ENCODE measurements around the gene PSMB8.
A peak's percentile ranks its signal among the peaks of the same experiment; 100 is the strongest.
"Not testable (repeated sequence)": the region's sequence is repeated elsewhere in the genome, so short reads cannot be mapped to it uniquely, and the experiment has no call there.

PSMB8 gene

DNA sequence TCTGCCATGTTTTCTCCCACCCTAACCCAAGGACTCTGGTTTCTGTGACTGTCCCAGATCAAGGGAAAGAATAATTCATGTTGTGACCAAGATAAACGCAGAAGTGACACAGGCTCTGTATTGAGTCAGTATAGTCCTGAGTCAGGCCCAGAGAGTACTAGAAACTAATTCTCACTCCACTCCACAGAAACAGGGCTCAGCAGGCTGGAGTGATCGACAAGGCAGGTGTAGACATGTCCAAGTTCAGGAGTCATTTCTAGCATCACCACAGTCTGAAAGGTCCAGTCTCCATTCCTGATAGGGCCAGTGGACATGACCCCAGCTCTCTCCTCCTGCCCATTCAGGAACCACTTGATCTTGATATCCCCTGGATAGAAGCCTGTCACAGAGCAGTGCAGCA is 29.7 kb downstream of the PSMB8 start:
- no peaks in the 10 kb centered on the region for H3K4me1 ChIP-seq (ENCODE audit: insufficient read depth, low read length)
- no peak overlapping the region for H3K9ac ChIP-seq (ENCODE audit: low read depth, low read length)
- H3K36me3 ChIP-seq (ENCODE audit: insufficient read depth, low read length), result no peaks in the 10 kb centered on the region

DNA sequence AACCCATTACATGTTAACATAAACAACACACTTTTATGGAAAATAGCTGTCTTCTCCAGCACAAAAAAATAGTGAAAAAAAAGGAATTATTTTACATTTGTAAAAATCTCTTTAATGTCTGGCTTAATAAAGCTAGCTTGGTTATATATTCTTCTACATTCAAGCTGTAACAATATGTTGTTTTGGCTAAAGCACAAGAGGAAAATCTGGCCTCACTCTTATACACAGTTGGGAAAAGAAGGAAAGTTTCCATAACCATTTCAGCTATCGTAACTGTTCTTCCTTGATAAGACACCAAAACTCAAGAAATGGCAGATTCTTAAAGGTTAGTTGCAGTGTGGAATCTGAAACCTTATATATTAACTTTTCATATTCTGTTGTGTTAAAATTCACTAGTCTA is 34.7 kb downstream of the PSMB8 start:
- Histone ChIP-seq H3K4me1 (ENCODE audit: insufficient read depth, low read length) (no peaks in the 10 kb centered on the region), H3K36me3 (ENCODE audit: insufficient read depth, low read length) (no peaks in the 10 kb centered on the region), H3K9me3 (ENCODE audit: control insufficient read depth, insufficient read depth, low read length) (no peaks in the 10 kb centered on the region), H3K9ac (ENCODE audit: low read depth, low read length) (no peak overlapping the region)

More for the DNA sequence above, 29.7 kb downstream of the PSMB8 start:
- no peaks in the 10 kb centered on the region for H3K9me3 ChIP-seq (ENCODE audit: control insufficient read depth, insufficient read depth, low read length)

DNA sequence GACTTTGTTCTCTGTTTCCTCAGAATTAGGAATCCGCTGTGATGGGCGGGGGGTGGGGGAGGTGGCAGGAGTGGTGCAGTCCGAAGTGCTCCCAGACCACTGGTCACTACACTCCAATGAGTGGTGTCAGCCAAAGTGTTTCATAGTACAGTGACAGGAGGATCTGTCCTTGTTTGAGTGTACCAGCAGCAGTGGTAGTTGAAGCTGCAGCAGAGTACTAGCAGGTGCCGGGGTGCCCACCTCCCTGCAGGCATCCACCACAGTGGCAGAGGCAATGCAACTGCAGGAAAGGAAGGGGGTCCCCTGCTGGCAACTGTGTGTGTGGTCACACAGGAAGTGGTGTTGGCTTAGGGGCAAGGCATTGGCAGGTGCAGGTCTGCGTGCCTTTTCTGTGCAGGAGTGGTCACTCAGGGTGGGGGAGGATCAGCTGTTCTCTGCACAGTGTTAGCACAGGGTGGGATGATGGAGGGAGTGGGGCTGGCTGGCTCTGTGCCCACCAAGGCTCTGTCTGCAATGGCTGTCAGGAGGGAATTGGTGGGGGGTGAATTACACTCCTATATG is 36.7 kb downstream of the PSMB8 start:
- no peaks in the 10 kb centered on the region for H3K4me1 ChIP-seq (ENCODE audit: insufficient read depth, low read length)
- no peak overlapping the region for H3K9ac ChIP-seq (ENCODE audit: low read depth, low read length)
- H3K36me3 ChIP-seq (ENCODE audit: insufficient read depth, low read length), result no peaks in the 10 kb centered on the region
- no peaks in the 10 kb centered on the region for H3K9me3 ChIP-seq (ENCODE audit: control insufficient read depth, insufficient read depth, low read length)

DNA sequence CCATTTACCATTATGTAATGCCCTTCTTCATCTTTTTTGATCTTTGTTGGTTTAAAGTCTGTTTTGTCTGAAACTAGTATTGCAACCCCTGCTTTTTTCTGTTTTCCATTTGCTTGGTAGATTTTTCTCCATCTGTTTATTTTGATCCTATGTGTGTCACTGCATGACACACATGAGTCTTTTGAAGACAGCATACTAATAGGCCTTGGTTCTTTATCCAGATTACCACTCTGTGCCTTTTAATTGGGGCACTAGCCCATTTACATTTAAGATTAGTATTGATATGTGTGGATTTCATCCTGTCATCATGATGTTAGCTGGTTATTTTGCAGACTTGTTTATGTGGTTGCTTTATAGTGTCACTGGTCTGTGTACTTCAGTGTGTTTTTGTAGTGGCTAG is 38.4 kb downstream of the PSMB8 start:
- H3K9ac ChIP-seq (ENCODE audit: low read depth, low read length); H3K36me3 ChIP-seq (ENCODE audit: insufficient read depth, low read length); H3K4me1 ChIP-seq (ENCODE audit: insufficient read depth, low read length); H3K9me3 ChIP-seq (ENCODE audit: control insufficient read depth, insufficient read depth, low read length): not testable (repeated sequence)

DNA sequence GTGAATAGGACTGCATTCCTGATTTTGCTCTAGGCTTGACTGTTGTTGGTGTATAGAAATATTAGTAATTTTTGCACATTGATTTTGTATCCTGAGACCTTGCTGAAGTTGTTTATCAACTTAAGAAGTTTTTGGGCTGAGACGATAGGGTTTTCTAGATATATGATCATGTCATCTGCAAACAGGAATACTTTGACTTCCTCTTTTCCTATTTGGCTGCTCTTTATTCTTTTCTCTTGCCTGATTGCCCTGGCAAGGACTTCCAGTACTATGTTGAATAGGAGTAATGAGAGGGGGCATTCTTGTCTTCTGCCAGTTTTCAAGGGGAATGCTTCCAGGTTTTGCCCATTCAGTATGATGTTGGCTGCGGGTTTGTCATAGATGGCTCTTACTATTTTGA is 40.4 kb downstream of the PSMB8 start:
- Histone ChIP-seq H3K9ac (ENCODE audit: low read depth, low read length) (no peak overlapping the region), H3K4me1 (ENCODE audit: insufficient read depth, low read length) (no peaks in the 10 kb centered on the region), H3K9me3 (ENCODE audit: control insufficient read depth, insufficient read depth, low read length) (no peaks in the 10 kb centered on the region; the same call in 1 of the 2 replicates), H3K36me3 (ENCODE audit: insufficient read depth, low read length) (no peaks in the 10 kb centered on the region)

DNA sequence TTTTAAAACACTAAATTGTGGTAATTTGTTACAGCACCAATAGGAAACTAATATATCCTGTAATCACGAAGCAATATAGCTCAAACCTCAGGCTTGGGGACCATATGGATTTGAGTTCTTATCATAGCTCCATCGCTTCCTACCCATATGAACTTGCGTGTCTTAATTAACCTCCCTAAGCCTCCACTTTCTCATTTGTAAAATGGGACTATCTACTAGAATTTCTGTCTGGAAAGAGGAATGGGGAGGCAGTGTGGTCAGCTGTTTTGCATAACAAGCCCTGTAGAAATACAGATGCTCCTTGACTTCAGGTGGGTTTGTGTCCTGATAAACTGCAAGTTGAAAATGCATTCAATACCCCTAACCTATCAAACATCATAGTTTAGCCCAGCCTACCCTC is 44.1 kb downstream of the PSMB8 start:
- no peaks in the 10 kb centered on the region; the same call in 1 of the 2 replicates for H3K9me3 ChIP-seq (ENCODE audit: control insufficient read depth, insufficient read depth, low read length)
- no peaks in the 10 kb centered on the region for H3K36me3 ChIP-seq (ENCODE audit: insufficient read depth, low read length)
- no peak overlapping the region for H3K9ac ChIP-seq (ENCODE audit: low read depth, low read length)

DNA sequence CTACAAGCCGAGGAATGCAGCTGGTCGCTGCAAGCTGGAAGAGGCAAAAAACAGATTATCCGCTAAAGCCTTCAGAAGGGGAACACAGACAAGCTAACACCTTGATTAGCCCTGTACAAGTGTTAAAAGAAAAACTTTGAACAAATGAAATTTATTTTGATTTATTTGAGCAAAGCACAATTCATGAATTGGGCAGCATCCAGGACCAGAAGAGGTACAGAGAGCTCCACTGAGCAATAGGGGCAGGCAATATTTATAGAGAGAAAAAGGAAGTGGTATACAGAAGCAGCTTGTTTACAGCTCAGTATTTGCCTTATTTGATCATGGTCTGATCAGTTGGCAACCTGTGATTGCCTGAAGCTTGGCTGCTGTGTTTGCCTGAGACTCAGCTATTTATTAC is 44.7 kb downstream of the PSMB8 start:
- H3K9me3 ChIP-seq (ENCODE audit: control insufficient read depth, insufficient read depth, low read length), result no peaks in the 10 kb centered on the region; the same call in 1 of the 2 replicates
- H3K9ac ChIP-seq (ENCODE audit: low read depth, low read length), result no peak overlapping the region
- H3K4me1 ChIP-seq (ENCODE audit: insufficient read depth, low read length), result peaks cover 3% of the 10 kb centered on the region; the same call in 1 of the 2 replicates
- no peaks in the 10 kb centered on the region for H3K36me3 ChIP-seq (ENCODE audit: insufficient read depth, low read length)

More for the DNA sequence above, 44.1 kb downstream of the PSMB8 start:
- peaks cover 3% of the 10 kb centered on the region; the same call in 1 of the 2 replicates for H3K4me1 ChIP-seq (ENCODE audit: insufficient read depth, low read length)

DNA sequence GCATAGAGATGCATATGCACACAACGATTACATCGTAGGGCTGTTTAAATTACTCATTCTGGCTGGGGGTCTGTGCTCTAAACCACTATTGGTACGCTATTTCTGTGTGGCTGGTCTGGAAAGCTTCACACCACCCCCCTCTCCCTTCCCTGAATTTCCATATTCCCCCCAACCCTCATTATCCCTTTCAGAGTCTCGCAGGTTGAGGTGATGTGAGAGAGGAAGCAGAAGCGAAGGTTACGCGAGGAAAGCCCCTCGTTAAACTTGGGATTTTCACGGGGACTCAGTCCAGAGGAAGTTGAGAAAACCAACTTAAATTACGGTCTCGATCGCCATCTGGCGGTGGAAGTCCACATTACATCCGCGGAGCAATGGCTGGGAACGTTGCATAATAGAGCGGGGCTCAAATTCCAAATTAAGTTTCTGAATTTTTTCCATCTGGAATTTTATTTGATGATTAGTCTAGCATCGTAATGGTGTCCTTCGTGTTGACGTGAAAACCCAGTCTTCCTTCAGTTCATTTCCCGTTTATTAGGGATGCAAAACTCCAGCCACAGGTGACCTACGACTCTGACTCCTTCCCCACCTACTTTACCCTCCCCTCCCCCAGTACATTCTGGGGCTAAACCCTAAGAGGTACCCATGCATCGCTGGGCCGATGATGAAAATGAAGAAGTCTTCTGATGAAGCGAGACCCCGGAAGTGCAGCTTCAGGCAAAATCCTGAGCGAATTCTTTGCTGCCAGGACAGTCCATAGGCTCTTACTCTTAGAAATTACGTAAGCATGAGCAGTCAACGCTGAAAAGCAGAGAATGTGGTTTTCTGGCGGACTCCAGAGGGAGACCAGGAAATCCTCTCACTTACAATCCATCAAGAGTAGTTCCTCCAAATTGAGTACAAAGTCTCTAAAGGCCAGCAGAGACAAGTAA is 46.7 kb downstream of the PSMB8 start:
- Histone ChIP-seq H3K9me3 (ENCODE audit: control insufficient read depth, insufficient read depth, low read length) (no peaks in the 10 kb centered on the region; the same call in 1 of the 2 replicates), H3K36me3 (ENCODE audit: insufficient read depth, low read length) (no peaks in the 10 kb centered on the region), H3K4me1 (ENCODE audit: insufficient read depth, low read length) (peaks cover 3% of the 10 kb centered on the region; the same call in 1 of the 2 replicates), H3K9ac (ENCODE audit: low read depth, low read length) (peak overlapping the region; percentile 48)

DNA sequence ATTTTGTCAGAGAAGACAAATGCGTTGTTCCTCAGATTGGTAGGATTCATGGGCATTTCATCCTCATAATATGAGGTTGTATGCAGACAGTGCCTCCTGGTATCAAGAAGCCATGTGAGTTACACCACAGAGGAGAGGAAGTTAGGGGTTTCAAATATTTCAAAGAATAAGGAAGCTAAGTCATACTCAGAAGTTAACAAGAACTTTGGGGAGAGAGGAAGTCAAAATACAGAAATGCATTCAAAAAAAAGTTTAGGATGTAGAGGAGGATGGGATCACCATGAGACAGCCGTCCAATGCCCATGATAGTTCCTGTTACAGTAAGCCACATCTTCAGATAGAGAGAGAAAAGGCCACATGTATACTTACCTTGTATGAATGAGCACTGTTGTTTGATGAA is 49.3 kb downstream of the PSMB8 start:
- Histone ChIP-seq H3K9ac (ENCODE audit: low read depth, low read length) (no peak overlapping the region), H3K4me1 (ENCODE audit: insufficient read depth, low read length) (peaks cover 3% of the 10 kb centered on the region; the same call in 1 of the 2 replicates), H3K36me3 (ENCODE audit: insufficient read depth, low read length) (no peaks in the 10 kb centered on the region), H3K9me3 (ENCODE audit: control insufficient read depth, insufficient read depth, low read length) (no peaks in the 10 kb centered on the region; the same call in 1 of the 2 replicates)

DNA sequence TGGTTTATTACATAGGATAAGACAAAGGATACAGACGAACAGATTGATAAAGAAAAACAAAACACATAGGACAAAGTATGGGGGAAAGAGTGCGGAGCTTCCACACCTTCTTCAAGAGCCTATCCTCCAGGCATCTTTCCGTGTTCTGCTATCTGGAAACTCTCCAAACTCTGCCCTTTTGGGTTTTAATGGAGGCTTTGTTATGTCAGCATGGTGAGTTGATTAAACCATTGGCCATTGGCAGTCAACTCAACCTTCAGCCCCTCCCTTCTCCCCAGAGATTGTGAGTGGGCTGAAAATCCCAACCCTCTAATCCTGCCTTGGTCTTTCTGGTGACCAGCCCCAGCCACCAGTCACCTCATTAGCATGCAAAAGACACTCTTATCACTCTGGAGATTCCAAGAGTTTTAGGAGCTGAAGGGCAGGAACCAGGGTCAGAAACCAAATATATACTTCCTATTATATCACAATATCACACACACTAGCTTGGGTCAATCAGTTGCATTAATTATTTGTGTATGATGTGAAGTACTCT is 50.9 kb downstream of the PSMB8 start:
- Histone ChIP-seq H3K4me1 (ENCODE audit: insufficient read depth, low read length) (peaks cover 3% of the 10 kb centered on the region; the same call in 1 of the 2 replicates), H3K36me3 (ENCODE audit: insufficient read depth, low read length) (no peaks in the 10 kb centered on the region), H3K9me3 (ENCODE audit: control insufficient read depth, insufficient read depth, low read length) (no peaks in the 10 kb centered on the region), H3K9ac (ENCODE audit: low read depth, low read length) (no peak overlapping the region)
